ENCODE data around the gene LOXL4. TPM values are rescaled to one million over a fixed set of nuclear protein-coding genes. Genes with fewer than 3 reads are reported as not detected.

The LOXL4 gene
- total RNA-seq, 1 experiment from 2014 or later = 0.13 TPM

- peak overlapping the region; percentile 11 for H3K4me2 ChIP-seq (ENCODE audit: insufficient read depth, insufficient read length, low read length)
- H2AFZ ChIP-seq (ENCODE audit: low read length) = no peak overlapping the region
- no peak overlapping the region for H3K27ac Mint-ChIP-seq
Measured at GRCh38 chr10:98267069-98267893, 713 bp downstream of the LOXL4 start.

More at GRCh38 chr10:98267069-98267893, 713 bp downstream of the LOXL4 start:
- no CpG with 5 or more reads among the region's 22 CpGs for WGBS (ENCODE audit: extremely low coverage, insufficient read length, low lambda C conversion rate)
- Histone ChIP-seq H2BK12ac (ENCODE audit: insufficient read length, low read depth, low read length) (no peak overlapping the region), H4K20me1 (ENCODE audit: control insufficient read depth, insufficient read depth, insufficient read length) (no peaks in the 10 kb centered on the region), H4K5ac (ENCODE audit: insufficient read length, low read depth, low read length) (no peak overlapping the region), H4K91ac (ENCODE audit: insufficient read length, low read depth, low read length) (no peak overlapping the region), H3K79me1 (ENCODE audit: insufficient read depth, low read depth, low read length, poor library complexity, severe bottlenecking) (no peaks in the 10 kb centered on the region), H2BK120ac (ENCODE audit: low read depth, low read length, poor library complexity, severe bottlenecking) (no peak overlapping the region), H3K9ac (ENCODE audit: extremely low read depth, insufficient read length, low read length) (no peak overlapping the region), H3K23me2 (ENCODE audit: insufficient read length, low read depth, low read length, poor library complexity, severe bottlenecking) (no peaks in the 10 kb centered on the region), H3K4me1 (ENCODE audit: insufficient read depth, low read length) (peaks cover 5% of the 10 kb centered on the region; the same call in 1 of the 2 replicates), H3K27me3 (ENCODE audit: insufficient read depth, low read length) (no peaks in the 10 kb centered on the region), H2BK20ac (ENCODE audit: low read depth, low read length, poor library complexity, severe bottlenecking) (no peak overlapping the region), H3K79me2 (ENCODE audit: insufficient read depth, low read length) (no peaks in the 10 kb centered on the region), H3K56ac (ENCODE audit: insufficient read length, low read depth, low read length) (no peak overlapping the region), H2BK5ac (ENCODE audit: insufficient read length, low read length) (no peak overlapping the region), H3K4ac (ENCODE audit: low read depth, low read length) (no peak overlapping the region), H4K8ac (replicated peaks; ENCODE audit: insufficient read length, low read depth, low read length) (no peak overlapping the region), H2AK5ac (ENCODE audit: insufficient read length, low read length) (no peak overlapping the region), H3K9me3 (ENCODE audit: control insufficient read depth, low read depth, low read length) (no peaks in the 10 kb centered on the region), H3K27ac (ENCODE audit: insufficient read length, low read depth, low read length) (no peak overlapping the region), H3K23ac (ENCODE audit: insufficient read length, low read depth, low read length) (no peak overlapping the region), H3K14ac (ENCODE audit: insufficient read depth, low read length) (peak overlapping the region; percentile 1; the same call in 1 of the 2 replicates), H3T11ph (ENCODE audit: low read length) (no peak overlapping the region), H2BK15ac (ENCODE audit: low read depth, low read length) (no peak overlapping the region), H3K18ac (ENCODE audit: insufficient read length, low read depth, low read length) (no peak overlapping the region)
- H3K27me3 Mint-ChIP-seq (ENCODE audit: low read depth) = peaks cover 48% of the 10 kb centered on the region
- peaks cover 32 to 43% of the 10 kb centered on the region in 2 experiments for H3K4me1 Mint-ChIP-seq
- H3K36me3 Mint-ChIP-seq (ENCODE audit: insufficient read depth in 1 of 3, low read depth in 3 of 3) = no peaks in the 10 kb centered on the region
- peak overlapping the region; percentile 69 to 79 for H3K4me3 Mint-ChIP-seq
- no peak for DNase-seq
- no peaks in the 10 kb centered on the region for H3K9me3 Mint-ChIP-seq
- no peak for TF ChIP-seq CTCF (conservative IDR thresholded peaks at IDR 0.05)

All from H9 (cell line).